Left renal pelvis (tissue), 4 donors: ENCODE measurements around the gene ALKBH5. TPM values are rescaled to one million over a fixed set of nuclear protein-coding genes. Genes with fewer than 3 reads are reported as not detected.

Experiments
- DNase-seq, 4 donors: peaks; one replicate each; pipeline ENCODE4 v3.0.0-alpha.2; 2013; ENCODE audit warnings: low read depth in 4 of 4, low spot score in 3 of 4
- polyA plus RNA-seq, 4 donors: library from polyadenylated mRNA; unstranded; fragments of 120-200 nt; gene quantifications; one replicate each; pipeline ENCODE4 v1.2.1, GENCODE V29; 2013; ENCODE audit not compliant: insufficient read length in 4 of 4

ALKBH5 gene
- polyA plus RNA-seq, 4 donors = 58.8 to 70.6 (median 67.5) TPM

DNA sequence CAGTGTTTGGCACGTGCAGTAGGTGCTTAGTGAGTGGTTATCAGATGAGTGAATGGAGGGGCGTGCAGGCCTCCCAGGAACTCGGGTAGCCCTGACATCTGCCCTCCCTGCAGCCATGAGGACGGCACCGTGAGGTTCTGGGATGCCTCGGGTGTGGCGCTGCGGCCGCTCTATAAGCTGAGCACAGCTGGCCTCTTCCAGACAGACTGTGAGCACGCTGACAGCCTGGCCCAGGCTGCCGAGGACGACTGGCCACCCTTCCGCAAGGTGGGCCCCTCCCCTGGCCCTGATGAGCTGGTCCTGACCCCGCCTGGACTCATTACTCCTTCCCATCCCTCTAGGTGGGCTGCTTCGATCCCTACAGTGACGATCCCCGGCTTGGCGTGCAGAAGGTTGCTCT, 52.9 kb downstream of the ALKBH5 start:
- no peak for DNase-seq

DNA sequence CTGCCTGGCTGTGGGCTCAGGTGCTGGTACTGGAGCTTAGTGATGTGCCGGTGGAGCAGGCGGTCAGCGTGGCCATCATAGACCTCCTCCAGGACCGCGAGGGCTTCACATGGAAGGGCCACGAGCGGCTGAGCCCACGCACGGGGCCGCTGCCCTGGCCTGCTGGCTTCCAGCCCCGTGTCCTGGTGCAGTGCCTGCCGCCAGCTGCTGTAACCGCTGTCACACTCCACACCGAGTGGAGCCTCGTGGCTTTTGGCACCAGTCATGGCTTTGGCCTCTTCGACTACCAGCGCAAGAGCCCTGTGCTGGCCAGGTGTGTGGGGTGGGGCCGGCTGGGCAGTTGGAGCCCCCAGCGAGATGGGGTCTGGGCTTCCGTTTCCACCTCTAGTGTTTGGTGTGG, 53.8 kb downstream of the ALKBH5 start:
- DNase-seq = no peak

DNA sequence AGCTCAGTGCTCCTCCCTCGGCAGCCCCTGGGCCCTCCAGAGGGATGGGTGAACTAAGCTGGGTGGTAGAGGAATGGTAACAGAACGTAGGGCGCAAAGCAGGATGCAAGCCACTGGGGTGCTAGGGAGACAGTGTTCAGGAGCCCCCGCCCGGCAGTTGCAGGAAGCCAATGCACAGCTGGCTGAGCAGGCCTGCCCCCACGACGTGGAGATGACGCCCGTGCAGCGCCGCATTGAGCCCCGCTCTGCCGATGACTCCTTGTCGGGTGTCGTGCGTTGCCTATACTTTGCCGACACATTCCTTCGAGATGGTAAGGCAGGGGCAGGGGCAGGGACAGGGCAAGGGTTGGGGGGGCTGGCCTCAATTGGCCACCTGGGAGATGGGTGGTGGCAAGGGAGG, 54.7 kb downstream of the ALKBH5 start:
- DNase-seq = no peak

DNA sequence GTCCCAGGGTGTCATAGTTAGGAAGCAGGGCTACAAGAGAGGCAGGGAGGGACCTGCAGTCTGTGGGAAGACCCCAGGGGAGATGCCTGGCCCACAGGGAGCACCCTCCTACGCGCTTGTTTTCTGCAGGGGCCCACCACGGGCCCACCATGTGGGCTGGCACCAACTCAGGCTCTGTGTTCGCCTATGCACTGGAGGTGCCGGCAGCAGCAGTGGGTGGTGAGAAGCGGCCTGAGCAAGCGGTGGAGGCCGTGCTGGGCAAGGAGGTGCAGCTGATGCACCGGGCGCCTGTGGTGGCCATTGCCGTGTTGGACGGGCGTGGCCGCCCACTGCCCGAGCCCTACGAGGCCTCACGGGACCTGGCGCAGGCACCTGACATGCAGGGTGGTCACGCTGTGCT, 56.8 kb downstream of the ALKBH5 start:
- DNase-seq = no peak

DNA sequence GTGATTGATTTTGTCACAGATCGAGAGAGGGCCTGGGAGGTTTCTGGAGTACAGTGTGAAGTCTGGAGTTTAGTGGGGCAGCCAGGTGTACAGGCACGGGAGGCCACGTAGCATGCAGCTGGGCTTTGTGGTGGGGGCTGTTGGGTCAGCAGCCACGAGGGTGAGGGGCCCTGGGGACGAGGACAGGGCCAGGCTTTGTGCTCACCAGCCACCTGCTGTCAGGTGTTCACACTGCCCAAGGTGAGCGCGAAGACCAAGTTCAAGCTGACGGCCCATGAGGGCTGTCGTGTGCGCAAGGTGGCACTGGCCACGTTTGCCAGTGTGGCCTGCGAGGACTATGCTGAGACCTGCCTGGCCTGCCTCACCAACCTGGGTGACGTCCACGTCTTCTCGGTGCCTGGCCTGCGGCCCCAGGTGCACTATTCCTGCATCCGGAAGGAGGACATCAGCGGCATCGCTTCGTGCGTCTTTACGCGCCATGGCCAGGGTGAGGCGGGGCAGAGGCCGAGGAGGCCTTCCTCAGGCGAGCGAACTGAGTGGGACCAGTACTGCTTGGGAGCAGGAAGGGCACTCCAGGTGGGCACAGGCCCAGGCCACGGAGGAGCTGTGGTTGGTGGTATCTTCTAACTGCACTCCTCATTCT, 57.7 kb downstream of the ALKBH5 start:
- no peak for DNase-seq

DNA sequence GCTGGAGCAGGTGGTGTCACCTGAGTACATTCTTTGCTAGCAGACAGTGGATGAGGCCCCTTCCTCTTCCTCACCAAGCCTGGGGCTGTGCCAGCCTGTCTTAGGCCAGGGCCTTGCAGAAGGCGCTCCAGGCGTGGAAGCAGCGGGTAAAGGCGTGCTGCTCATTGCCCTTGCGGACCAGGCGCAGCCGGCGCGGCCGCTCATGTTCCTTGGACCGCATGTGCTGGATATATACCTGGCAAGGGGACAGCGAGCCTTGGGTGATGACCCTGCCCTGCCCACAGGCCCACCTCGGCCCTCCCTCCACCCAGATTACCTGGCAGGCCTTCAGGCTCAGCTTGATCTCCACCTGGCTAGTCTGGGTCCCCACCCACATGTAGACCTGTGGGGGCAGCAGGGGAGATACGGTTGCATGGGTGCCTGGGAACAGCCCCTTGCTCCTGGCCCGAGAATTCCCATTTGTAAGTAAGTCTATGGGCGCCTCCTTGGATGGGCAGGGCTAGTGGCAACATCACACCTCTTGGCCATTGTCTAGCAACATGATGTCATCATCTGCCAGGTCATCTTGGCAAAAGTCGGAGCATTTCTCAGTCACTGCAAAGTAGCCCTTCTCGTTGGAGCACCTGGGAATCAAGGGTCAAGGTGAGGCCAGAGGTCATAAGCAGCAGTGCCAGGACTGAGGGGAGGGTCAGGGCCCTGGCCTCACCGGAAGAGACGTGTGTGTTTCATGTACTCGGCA, 61.6 kb downstream of the ALKBH5 start:
- DNase-seq = no peak

DNA sequence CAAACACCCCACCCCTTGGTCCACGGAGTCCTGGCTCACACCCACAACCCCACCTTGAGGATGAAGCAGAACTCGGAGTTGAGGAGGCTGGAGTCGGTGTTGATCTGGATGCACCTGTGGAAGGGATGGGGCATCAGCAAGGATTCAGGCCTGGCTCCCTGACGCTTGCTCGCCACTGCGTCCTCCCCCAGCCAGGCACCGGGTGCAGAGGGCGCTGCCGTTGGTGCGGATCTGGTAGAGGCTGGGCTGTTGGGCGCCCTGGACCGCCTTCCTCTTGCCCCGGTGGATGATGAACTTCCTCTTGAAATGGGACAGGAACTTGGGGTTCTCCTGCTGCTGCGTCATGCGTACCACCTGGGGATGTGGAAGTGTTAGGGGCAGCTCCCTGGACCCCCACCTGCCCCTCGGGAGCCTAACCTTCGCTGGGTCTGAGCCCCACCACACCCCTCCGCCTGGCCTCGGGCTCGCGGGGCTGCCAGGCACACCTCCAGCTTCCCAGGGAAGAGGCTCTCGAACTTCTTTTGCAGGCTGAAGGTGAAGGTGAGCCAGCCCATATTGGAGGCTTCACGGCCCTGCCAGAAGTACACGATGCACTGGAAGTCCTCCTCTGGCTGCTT, 62.6 kb downstream of the ALKBH5 start:
- DNase-seq = no peak

DNA sequence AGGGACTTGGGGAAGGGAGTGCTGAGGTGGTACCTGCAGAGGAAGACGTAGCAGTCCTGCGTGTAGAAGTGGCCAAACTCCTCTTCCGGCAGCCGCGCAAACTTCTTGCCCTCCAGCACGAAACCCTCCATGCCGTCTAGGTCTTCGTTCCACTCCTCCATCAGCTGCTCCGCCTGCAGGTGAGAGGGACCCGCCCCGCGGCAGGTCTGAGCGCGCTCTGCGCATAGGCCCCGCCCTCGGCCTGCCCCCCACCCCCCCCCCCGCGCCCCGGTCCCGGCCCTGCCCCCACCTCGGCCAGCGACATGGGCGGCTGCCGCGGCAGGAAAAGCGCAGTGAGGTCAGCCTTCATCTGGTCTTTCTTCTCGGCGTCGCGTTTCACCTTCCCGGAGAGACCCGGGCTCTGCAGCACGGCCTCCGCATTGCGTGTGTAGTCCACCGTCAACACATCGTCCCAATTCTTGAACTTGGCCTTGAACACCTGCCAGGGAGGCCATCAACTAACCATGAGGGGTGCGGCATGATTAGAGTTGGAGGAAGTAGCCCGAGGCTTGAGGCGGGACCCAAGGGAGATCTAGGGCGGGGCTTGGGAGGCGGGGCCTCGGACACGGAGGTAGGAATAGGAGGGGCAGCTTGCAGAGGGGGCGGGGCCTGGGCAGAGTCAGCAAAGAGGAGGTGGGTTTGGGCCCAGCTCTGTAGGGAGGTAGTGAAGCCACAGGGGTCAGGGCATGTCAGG, 63.4 kb downstream of the ALKBH5 start:
- no peak for DNase-seq

DNA sequence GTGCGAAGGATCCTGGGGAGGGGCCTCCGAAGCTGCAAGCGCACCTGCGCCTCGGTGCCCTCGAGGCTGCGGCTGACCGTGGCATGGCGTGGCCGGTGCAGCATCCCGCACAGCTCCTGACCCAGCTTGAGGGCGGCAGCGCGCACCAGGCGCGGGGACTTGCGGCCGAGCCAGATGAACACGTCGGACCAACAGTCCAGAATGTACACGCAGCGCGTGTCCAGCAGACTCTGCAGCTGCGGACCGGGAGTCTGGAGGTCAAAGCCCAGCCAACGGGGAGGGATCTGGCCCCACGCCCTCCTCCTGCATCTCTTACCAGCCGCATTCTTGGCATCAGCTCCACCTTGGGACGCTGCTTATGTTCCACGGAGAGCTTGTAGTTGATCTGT, 64.0 kb downstream of the ALKBH5 start:
- no peak for DNase-seq

DNA sequence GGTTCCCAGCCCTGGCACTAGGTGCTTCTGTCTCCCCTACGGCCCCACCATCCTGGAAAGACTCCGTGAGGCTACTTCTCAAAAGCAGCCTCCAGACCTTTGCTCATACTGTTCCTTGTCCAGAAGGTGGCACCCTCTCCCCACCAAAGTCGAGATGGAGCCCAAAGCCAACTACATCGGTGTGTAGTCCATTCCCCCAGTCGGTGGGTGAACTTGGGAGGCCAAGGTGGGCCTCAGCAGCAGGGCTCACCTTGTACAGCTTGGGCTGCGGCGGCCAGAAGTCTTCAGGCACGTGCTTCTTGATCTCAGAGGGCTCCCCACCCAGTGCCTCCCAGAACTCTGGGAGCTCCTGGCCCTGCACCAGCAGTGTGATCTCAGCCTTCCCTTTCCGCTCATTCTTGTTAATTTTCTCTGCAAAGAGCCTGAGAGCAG, 64.7 kb downstream of the ALKBH5 start:
- DNase-seq = no peak

DNA sequence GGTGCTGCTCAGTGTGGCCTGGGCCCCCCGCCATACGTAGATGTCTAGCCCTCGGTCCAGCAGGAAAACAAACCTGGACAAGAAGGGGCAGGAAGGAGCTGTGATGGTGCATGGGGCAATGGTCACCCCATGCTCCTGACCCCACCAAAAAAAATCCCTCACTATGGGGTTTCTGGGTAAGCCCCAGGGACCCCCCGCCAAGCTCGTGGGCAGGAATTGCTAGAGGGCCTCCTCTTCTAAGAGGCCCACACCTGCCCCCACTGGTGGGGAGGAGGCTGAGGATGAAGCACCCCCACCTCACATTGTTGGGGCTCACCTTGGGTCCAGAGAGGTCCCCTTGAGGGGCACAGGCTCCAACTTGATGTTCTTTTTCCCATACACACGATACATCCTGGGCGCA, 65.2 kb downstream of the ALKBH5 start:
- DNase-seq = no peak

DNA sequence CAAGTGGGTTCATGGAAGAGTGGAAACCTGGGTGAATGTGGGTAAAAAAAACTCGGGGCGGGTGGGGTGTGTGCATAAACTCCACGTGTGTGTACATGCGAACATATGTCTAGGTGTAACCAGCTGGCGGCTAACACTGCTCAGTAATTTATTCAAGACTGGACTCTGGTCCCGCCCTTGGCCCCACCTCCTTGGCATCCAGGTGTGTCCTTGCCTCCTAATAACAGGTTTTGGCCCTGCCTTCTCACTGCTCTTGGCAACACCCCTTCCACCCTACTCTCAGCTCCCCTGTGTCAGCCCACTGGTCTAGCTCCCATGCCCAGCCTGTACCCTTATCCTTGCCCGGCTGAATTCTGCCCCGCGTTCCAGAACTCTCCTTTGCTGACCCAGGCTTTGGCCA, 66.6 kb downstream of the ALKBH5 start:
- DNase-seq = no peak

DNA sequence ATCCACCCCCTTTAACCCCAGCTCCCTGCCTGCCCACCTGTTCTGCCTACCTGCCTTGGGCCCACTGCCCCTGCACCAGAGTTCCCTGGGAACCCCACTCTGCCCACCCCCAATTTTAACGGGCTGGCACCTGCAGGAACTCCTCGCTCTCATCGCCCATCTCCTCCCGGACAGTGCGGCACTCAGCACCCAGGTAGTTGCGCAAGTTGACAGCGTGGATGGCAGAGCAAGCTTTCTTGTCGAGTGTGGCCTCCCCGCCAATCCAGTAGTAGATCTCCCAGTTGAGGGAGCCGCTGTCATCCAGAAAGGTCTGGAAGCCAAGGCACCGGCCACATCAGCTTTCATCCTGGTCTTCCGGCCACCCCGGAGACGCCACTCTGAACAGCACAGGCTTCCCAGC, 67.1 kb downstream of the ALKBH5 start:
- no peak for DNase-seq

DNA sequence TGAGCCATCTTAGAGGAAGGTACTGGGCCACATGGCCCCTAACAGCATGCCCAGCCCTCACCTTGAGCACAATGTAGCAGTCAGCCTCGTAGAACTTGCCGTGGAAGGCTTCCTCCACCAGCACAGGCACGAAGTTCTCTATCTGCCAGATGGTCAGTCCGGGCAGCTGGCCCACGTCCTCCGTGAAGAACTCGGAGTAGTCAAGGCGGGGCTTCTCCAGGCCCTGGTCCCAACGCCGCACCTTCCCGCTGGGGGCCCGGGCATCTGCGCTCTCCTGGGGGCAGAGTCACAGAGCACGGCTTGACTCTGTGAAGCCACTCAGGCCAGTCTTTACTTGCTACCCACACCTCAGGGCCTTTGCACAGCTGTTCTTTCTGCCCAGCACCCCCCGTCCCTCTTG, 67.6 kb downstream of the ALKBH5 start:
- DNase-seq = no peak

DNA sequence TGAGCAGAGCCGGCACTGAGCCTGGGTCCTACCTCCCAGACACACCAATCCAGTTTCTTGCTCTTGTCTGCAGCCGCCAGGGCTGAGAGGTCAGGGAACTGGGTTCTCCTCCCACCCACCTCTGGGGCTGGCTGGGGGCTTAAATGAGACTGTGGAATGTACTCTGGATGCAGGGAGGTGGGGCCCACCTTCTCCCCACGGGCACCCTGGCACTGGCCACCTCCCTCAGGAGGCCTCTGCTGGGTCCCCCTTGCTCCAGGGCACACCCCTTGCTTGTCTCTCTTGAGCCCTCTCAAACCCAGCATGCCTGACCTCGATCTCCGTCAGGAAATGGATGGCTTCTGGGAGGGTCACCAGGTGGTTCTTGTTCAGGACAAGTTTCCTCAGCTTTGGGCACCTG, 68.5 kb downstream of the ALKBH5 start:
- no peak for DNase-seq

DNA sequence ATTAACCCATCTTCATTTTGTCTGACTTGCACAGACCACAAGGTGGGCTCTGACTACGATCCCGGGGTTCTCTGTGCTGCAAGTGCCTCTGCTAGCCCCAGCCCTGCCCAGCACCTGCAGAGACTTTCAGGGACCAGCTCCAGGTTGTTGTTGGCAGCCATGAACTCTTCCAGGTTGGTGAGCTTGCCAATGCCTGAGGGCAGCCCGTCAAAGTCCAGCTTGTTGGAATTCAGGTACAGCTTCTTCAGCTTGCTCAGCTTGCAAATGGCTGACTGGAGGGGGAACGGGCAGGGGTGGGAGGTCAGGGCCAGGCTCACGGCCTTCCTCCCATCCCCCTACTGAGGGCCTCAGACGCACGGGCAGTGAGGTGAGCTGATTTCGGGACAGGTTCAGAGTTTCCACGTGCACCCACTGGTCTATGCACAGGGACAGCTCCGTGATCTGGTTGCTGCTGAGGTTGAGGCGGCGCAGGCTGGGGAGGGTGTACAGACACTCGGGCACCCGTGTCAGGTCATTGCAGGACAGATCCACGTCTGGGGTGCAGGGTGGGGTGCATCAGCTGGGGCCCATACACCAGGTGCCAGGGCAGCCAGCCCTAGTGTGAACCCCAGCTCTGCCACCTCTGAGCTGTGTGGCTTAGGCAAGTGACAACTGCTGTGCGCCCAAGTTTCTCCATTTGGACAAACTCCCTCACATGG, 69.7 kb downstream of the ALKBH5 start:
- no peak for DNase-seq

DNA sequence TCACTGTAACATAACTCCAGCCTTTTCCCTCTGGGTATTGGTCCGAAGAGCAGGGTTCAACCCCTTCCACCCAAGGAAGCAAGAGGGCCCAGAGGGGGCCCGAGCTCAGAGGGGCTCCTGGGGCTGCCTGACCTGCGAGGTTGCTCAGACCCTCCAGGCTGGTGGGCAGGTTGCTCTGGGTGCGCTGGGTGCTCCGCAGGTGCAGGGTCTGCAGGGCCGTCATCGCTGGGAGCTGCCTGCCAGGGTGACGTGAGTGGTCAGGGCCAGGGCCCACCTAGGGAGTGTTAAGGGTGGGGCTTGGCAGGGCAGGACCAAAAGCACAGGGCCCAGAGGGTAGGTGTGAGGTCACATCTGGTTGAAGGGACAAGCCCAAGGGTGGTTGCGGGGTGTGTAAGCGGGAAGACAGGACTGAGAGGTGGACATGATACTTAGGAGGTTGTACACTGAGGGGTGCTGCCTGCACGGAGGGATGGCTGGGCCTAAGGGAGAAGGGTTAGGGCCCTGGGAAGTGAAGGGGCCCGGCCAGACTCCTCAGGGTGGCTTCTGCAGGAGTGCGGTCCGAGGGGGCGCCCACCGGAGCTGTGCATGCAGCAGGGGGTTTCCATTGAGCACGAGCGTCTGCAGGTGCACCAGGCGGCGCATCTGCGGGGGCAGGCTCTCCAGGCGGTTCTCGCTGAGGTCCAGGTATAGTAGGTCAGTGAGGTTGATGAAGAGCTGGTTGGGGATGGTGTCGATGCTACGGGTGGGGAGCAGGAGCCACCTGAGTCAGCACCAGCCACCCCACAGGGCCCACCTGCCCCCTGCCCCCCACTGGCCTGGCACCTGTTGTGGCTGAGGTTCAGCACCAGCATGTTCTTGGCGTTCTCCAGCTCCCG, 70.6 kb downstream of the ALKBH5 start:
- DNase-seq = no peak

DNA sequence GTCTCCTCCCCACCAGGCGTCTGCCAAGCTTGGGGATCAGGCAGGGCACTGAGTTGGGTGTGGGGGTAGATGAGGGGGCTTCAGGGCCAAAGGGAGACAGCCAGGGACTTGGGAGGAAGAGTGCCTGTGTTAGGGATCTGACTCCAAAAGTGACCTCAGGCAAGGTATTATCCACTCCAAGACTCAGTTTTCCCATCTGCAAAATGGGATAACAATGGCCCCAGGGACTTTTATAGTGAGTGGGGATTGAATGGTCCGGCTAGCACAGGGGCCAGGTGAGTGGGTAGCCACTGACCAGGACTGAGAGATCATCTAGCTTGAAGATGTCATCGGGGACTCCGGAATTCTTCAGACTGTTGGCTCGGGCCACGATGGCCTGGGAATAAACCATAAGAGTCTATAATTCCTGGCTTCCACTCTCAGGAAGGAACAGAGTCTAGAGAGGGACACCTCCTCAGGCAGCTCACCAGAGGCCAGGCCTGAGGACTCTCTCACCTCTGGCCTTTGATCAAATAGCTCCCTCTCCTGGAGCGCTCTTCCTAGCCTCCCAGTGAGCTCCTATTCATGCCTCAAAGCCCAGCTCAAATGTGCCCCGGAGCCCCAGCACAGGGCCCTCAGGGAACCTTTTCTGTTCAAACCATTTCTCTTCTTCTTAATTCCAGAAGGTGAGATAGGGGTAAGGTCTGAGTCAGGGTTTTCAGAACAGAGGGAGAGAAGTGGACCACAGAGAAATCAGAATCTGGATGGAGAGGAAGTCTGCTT, 71.4 kb downstream of the ALKBH5 start:
- no peak for DNase-seq

DNA sequence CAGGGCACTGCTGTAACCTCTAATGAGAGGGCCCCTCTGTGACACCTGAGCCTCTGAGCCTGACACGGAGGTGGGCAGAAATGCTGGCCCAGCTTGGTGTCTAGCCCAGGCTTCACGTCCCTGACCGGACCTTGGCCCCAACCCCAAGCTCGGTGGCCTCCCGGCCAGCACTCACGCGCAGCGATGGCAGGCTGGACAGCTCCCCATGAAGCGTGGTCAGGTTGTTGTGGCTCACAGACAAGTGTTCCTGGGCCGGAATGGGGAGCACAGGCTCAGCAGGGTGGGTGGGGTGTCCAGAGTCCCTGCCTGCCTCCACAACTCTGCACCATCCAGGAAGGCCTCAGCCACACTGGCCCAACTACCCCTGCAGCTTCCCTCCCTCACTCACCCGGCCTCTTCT, 72.7 kb downstream of the ALKBH5 start:
- DNase-seq = no peak
